Stimulated activated CD8-positive, alpha-beta memory T cell treated with anti-CD3 and anti-CD28 coated beads, Interleukin-4, amount 100 ng/mL, for 24 hours (primary cell): Measurements from ENCODE around the gene MAGEC3.

ENCODE experiments used
- DNase-seq: peaks from one replicate; pipeline ENCODE4 v3.0.0-alpha.2; 2020; ENCODE audit warnings: low read depth

The MAGEC3 gene

DNA sequence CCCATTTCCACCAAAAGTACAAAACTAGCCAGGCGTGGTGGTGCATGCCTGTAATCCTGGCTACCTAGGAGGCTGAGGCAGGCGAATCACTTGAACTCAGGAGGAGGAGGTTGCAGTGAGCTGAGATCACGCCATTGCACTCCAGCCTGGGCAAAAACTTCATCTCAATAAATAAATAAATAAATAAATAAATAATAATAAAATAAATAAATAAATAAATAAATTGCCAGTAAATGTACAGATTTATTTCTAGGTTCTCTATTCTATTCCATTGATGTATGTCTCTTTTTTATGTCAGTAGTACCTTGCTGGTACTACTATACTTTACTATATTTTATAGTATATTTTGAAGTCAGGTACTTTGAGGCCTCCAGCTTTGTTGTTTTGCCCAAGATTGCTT is 109.2 kb downstream of the MAGEC3 start:
- DNase-seq = no peak
